ENCODE data around the gene WDR47. TPM values are rescaled to one million over a fixed set of nuclear protein-coding genes. Genes with fewer than 3 reads are reported as not detected.
"Not testable (repeated sequence)": the region's sequence is repeated elsewhere in the genome, so short reads cannot be mapped to it uniquely, and the experiment has no call there.

Gene WDR47
- total RNA-seq, 1 donor from 2014 or later: 15.1 TPM

GRCh38 chr1:108996622-108997021, 45.3 kb downstream of the WDR47 start:
- ATAC-seq (ENCODE audit: poor library complexity); DNase-seq; intact Hi-C loops (cut with DNase I): not testable (repeated sequence)

GRCh38 chr1:108983114-108983513, 58.8 kb downstream of the WDR47 start:
- DNase-seq (no peak), ATAC-seq (ENCODE audit: poor library complexity) (no peak)
- intact Hi-C loops (cut with DNase I): no loop called here

- intact Hi-C loops (cut with DNase I): no loop called here
- ATAC-seq (ENCODE audit: poor library complexity) (no peak), DNase-seq (no peak)
These were observed 65.2 kb downstream of the WDR47 start for GRCh38 chr1:108976658-108977057.

DNA sequence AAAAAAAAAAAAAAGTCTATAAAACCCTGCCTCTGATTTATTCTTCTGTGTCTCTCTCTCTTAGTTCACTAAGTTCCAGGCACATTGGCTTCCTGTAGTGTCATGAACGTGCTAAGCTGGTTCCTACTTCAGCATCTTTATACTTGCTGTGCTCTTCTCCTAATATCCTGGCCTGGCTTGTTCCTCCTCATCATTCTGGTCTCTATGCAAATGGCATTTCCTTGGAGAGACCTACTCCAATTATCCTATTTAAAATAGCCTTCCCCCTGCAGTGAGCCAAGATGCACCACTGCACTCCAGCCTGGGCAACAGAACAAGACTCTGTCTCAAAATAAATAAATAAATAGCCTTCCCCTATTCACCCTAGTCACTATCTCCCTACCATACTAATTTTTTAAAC, 69.0 kb downstream of the WDR47 start:
- ATAC-seq (ENCODE audit: poor library complexity) (no peak), DNase-seq (no peak)
- intact Hi-C loops (cut with DNase I): no loop called here

DNA sequence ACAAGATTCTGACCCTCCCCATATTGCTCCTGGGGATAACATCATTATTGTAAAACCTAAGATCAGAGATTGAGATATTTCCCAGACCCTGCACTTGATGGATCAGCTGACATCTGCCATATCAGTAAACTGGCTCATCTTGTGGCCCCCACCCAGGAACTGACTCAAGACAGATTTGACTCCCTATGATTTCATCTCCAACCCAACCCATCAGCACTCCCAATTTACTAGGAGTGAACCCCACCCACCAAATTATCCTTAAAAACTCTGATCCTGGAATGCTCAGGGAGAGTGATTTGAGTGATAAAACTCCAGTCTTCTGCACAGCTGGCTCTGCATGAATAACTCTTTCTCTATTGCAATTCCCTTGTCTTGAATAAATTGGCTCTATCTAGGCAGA, 72.6 kb downstream of the WDR47 start:
- intact Hi-C loops (cut with DNase I): loop anchor here (10.0 kb wide), 1 partner anchor 145 kb away; the partner anchor contains the start of gene ELAPOR1
- DNase-seq (no peak), ATAC-seq (ENCODE audit: poor library complexity) (no peak)

DNA sequence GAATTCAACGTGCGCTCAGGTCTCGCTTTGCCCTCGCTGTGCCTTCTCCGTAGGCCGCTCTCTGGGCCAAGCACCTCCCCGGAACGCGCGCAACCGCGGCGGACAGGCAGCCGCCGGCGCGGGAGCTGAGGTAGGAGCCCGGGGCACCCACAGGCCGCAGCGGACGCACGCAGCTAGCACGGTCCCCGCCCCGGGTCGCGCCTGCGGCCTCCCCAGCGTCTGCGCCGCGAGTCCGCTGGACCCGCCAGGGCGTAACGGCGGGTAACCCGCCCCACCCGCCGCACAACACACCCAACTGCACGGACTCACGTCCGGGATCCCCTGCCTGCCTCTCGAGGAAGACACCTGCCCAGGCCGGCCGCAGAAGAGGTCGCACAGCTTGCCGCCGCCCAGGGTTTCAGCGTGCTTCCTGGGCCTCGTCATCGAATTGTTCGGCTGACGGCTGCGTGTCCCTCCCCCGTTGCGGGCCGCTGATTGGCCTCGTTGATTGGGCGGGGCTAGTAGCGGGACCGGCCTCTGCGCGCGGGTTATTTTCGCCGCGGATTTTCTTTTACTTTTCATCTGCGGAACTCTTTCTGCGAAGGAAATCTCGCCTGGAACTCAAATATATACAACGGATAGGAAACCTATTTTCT, 78.7 kb downstream of the WDR47 start, which contains the start of gene CLCC1:
CLCC1 (minus strand) TSS at position 433 of the 635 bp plus-strand sequence. CDS start 13,047 bp downstream, outside the sequence.
- ATAC-seq (ENCODE audit: poor library complexity): peak; percentile 99
- intact Hi-C loops (cut with DNase I): loop anchor here (10.0 kb wide), 1 partner anchor 152 kb away; the partner anchor contains the start of gene ELAPOR1

DNA sequence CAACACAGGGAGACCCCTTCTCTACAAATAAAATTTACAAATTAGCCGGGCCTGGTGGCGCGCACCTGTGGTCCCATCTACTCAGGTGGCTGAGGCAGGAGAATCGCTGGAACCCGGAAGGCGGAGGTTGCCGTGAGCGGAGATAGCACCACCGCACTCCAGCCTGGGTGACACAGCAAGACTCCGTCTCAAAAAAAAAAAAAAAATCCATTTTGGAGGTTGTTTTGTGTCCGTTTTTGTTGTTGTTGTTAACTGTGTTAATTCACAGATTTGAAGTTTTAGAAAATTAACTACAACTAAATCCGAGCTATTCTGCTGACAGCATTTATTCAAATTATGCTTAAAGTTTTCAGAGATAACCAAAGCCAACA, 79.2 kb downstream of the WDR47 start:
- ATAC-seq (ENCODE audit: poor library complexity): no peak
- peak; percentile 50 for DNase-seq
- intact Hi-C loops (cut with DNase I): loop anchor here (10.0 kb wide), 1 partner anchor 152 kb away; the partner anchor contains the start of gene ELAPOR1

More for the DNA sequence above, 78.7 kb downstream of the WDR47 start, which contains the start of gene CLCC1:
- DNase-seq: peak; percentile 95

- DNase-seq: no peak
- intact Hi-C loops (cut with DNase I): loop anchor here (10.0 kb wide), 1 partner anchor 153 kb away; the partner anchor contains the start of gene ELAPOR1
- ATAC-seq (ENCODE audit: poor library complexity): no peak
These were observed 80.0 kb downstream of the WDR47 start for GRCh38 chr1:108961752-108962486.

GRCh38 chr1:108961198-108961597, 80.7 kb downstream of the WDR47 start:
- intact Hi-C loops (cut with DNase I): loop anchor here (10.0 kb wide), 1 partner anchor 154 kb away; the partner anchor contains the start of gene ELAPOR1
- no peak for ATAC-seq (ENCODE audit: poor library complexity)

GRCh38 chr1:108960719-108961118, 81.2 kb downstream of the WDR47 start:
- DNase-seq: no peak
- no peak for ATAC-seq (ENCODE audit: poor library complexity)
- intact Hi-C loops (cut with DNase I): loop anchor here (10.0 kb wide), 1 partner anchor 154 kb away; the partner anchor contains the start of gene ELAPOR1

More at GRCh38 chr1:108961198-108961597, 80.7 kb downstream of the WDR47 start:
- DNase-seq: no peak

GRCh38 chr1:108957888-108958287, 84.0 kb downstream of the WDR47 start:
- no peak for ATAC-seq (ENCODE audit: poor library complexity)
- intact Hi-C loops (cut with DNase I): no loop called here
- no peak for DNase-seq

GRCh38 chr1:108955881-108956280, 86.0 kb downstream of the WDR47 start:
- no peak for ATAC-seq (ENCODE audit: poor library complexity)
- no peak for DNase-seq

DNA sequence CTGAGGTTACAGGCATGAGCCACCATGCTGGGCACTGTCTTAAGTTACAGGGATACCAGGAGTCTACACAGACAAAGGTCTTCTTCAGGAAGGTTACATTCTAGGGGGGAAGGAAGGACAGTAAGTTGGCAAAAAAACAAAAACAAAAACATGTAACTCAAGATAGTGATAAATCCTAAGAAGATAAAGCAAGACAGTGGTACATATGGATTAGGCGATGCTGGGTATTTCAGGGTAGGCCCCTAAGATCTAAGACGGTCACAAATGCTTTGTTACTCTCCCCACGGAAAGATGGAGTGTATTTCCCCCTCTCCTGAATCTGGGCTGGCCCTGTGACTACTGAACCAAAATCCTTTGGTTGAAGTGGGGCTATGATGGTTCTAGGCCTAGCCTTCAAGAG, 86.8 kb downstream of the WDR47 start:
- DNase-seq: no peak
- intact Hi-C loops (cut with DNase I): no loop called here
- no peak for ATAC-seq (ENCODE audit: poor library complexity)

More at GRCh38 chr1:108955881-108956280, 86.0 kb downstream of the WDR47 start:
- intact Hi-C loops (cut with DNase I): no loop called here

- intact Hi-C loops (cut with DNase I): no loop called here
- ATAC-seq (ENCODE audit: poor library complexity) (no peak), DNase-seq (no peak)
These were observed 88.5 kb downstream of the WDR47 start for GRCh38 chr1:108953452-108953851.

DNA sequence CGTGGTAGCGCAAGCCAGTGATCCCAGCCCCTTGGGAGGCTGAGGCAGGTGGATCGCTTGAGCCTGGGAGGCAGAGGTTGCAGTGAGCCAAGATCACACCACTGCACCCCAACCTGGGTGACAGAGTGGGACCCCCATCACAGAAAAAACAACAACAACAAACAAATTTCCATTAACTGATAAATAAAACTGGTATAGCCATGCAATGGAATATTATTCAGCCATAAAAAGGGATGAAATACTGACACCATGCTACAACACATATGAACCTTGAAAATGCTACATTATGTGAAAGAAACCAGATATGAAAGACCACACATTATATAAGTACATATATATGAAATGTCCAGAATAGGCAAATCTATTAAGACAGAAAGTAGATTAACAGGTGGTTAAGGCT, 90.7 kb downstream of the WDR47 start:
- no peak for ATAC-seq (ENCODE audit: poor library complexity)
- intact Hi-C loops (cut with DNase I): no loop called here

DNA sequence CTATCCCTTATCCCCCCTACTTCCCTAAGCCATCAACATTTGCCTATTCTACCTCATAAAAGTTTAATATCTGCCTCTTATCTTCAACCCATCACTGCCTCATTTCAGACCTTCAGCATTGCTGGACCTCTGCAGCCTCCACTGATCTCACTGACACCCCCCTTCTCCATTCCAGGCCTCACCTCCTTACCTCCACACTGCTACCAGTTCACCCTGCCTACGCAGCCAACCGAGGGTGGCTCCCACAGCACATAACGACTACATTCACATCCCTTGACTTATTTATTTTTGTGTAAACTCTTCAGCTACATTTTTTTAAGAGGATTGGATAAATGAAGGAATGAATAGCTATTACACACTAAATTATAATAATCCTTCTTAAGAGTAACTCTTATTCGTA, 92.9 kb downstream of the WDR47 start:
- no peak for DNase-seq
- ATAC-seq (ENCODE audit: poor library complexity): no peak
- intact Hi-C loops (cut with DNase I): no loop called here

More for the DNA sequence above, 90.7 kb downstream of the WDR47 start:
- no peak for DNase-seq

GRCh38 chr1:108947871-108948525, 93.9 kb downstream of the WDR47 start:
- peak; percentile 48 for ATAC-seq (ENCODE audit: poor library complexity)
- DNase-seq: no peak
- intact Hi-C loops (cut with DNase I): no loop called here

DNA sequence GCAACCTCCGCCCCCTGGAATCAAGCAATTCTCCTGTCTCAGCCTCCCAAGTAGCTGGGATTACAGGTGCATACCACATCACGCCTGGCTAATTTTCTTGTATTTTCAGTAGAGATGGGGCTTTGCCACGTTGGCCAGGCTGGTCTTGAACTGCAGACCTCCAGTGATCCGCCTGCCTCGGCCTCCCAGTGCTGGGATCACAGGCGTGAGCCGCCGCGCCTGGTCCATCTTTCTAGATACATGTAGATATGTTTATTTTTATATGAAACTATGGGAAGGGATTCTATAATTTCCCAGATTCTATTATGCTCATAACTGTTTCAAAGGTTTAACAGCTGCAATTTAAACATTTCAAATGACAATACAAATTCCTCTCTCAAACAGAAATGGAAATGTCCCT, 105.7 kb downstream of the WDR47 start:
- no peak for ATAC-seq (ENCODE audit: poor library complexity)
- DNase-seq: no peak
- intact Hi-C loops (cut with DNase I): no loop called here

GRCh38 chr1:108933944-108934343, 108.0 kb downstream of the WDR47 start:
- no peak for DNase-seq
- intact Hi-C loops (cut with DNase I): no loop called here
- ATAC-seq (ENCODE audit: poor library complexity): no peak

Measured in Right ventricle myocardium superior (tissue), 1 donor.